ENCODE measurements around the gene ZSCAN31. TPM values are rescaled to one million over a fixed set of nuclear protein-coding genes. Genes with fewer than 3 reads are reported as not detected.

ZSCAN31 gene
- total and polyA plus RNA-seq, 4 donors, result 5.6 to 13.1 (median 9.0) TPM

DNA sequence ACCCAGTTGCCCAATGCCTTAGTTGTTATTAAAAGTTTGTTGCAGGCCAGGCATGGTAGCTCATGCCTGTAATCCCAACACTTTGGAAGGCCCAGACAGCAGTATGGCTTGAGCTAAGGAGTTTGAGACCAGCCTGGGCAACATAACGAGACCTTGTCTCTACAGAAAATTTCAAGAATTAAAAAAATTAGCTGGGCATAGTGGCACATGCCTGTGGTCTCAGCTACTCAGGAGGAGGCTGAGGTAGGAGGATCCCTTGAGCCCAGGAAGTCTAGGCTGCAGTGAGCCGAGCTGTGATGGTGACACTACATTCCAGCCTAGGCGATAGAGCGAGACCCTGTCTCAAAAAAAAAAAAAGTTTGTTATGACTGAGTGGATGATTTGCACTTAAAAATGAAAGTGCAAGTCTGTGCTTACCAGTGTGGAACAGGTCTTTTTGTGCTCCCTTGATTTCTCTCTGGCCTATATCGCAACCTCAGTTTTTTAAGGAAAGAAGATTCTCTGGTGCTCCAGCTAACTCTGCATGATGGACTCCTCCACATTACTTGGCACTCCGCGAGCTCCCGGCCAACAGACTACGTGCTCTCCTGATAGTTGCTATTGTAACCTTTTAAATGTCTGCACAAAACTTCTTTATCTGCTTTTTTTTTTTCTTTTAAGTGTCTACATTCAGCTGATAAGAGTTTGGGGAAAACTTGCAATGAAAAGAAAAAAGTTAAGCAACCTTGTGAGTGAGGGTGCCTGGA lies 35.9 kb upstream of the ZSCAN31 start:
- 85 to 91% methylated on average over 9 of the region's 9 CpGs for WGBS, 2 donors
- TF ChIP-seq, protein P1, sequence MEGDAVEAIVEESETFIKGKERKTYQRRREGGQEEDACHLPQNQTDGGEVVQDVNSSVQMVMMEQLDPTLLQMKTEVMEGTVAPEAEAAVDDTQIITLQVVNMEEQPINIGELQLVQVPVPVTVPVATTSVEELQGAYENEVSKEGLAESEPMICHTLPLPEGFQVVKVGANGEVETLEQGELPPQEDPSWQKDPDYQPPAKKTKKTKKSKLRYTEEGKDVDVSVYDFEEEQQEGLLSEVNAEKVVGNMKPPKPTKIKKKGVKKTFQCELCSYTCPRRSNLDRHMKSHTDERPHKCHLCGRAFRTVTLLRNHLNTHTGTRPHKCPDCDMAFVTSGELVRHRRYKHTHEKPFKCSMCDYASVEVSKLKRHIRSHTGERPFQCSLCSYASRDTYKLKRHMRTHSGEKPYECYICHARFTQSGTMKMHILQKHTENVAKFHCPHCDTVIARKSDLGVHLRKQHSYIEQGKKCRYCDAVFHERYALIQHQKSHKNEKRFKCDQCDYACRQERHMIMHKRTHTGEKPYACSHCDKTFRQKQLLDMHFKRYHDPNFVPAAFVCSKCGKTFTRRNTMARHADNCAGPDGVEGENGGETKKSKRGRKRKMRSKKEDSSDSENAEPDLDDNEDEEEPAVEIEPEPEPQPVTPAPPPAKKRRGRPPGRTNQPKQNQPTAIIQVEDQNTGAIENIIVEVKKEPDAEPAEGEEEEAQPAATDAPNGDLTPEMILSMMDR (IDR thresholded peaks at IDR 0.05; ENCODE audit: control extremely low read depth, extremely low read depth), result no peak
- H3K36me3 ChIP-seq (ENCODE audit: control insufficient read depth in 4 of 4, insufficient read depth in 4 of 4, low read length in 4 of 4), result peaks cover 0 to 3% (median 0%) of the 10 kb centered on the region in 4 donors
- H3K9me3 ChIP-seq (ENCODE audit: control insufficient read depth in 4 of 4, insufficient read depth in 3 of 4, low read length in 3 of 4), result no peaks in the 10 kb centered on the region
- H3K27me3 ChIP-seq (ENCODE audit: control insufficient read depth in 3 of 3, insufficient read depth in 3 of 3, low read length in 2 of 3), result no peaks in the 10 kb centered on the region
- no peak overlapping the region for H3K4me3 ChIP-seq
- H3K9ac ChIP-seq (ENCODE audit: insufficient read depth in 1 of 2, low read length in 2 of 2), result no peak overlapping the region
- ATAC-seq (ENCODE audit: insufficient read depth, low FRiP score) (no peak), DNase-seq (no peak)
- no peaks in the 10 kb centered on the region for H3K4me1 ChIP-seq (ENCODE audit: control insufficient read depth in 5 of 5, insufficient read depth in 5 of 5, low read length in 5 of 5)
- no peak overlapping the region for H3K27ac ChIP-seq (ENCODE audit: low read depth in 1 of 2, low read length in 1 of 2)

DNA sequence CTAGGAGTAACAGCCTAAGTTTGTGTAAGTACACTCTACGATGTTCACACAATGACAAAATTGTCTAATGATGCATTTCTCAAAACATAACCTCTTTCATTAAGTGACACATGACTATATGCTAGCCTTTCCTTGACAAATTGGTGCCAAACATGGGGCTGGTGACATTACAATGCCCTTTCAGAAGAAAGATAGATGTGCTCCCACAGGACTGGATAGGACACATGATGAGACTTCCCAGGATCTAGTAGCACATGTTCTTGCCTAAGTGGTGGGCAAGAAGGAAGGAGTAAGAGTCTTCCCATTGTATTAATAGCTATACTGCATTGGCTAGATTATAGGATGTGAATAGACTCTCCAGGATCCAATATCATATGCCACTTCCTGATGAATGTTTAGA lies 35.3 kb upstream of the ZSCAN31 start:
- ATAC-seq (ENCODE audit: insufficient read depth, low FRiP score), result no peak
- Histone ChIP-seq H3K9me3 (ENCODE audit: control insufficient read depth in 4 of 4, insufficient read depth in 3 of 4, low read length in 3 of 4) (no peaks in the 10 kb centered on the region), H3K4me1 (ENCODE audit: control insufficient read depth in 5 of 5, insufficient read depth in 5 of 5, low read length in 5 of 5) (no peaks in the 10 kb centered on the region), H3K4me3 (no peak overlapping the region), H3K9ac (ENCODE audit: insufficient read depth in 1 of 2, low read length in 2 of 2) (no peak overlapping the region), H3K27me3 (ENCODE audit: control insufficient read depth in 3 of 3, insufficient read depth in 3 of 3, low read length in 2 of 3) (no peaks in the 10 kb centered on the region), H3K36me3 (ENCODE audit: control insufficient read depth in 4 of 4, insufficient read depth in 4 of 4, low read length in 4 of 4) (peaks cover 0 to 5% (median under 1%) of the 10 kb centered on the region in 4 donors), H3K27ac (ENCODE audit: low read depth in 1 of 2, low read length in 1 of 2) (no peak overlapping the region)
- TF ChIP-seq, protein P1 (IDR thresholded peaks at IDR 0.05; ENCODE audit: control extremely low read depth, extremely low read depth), result no peak
- no peak for DNase-seq
- WGBS, 2 donors, result 97% methylated on average over 1 of the region's 1 CpG

DNA sequence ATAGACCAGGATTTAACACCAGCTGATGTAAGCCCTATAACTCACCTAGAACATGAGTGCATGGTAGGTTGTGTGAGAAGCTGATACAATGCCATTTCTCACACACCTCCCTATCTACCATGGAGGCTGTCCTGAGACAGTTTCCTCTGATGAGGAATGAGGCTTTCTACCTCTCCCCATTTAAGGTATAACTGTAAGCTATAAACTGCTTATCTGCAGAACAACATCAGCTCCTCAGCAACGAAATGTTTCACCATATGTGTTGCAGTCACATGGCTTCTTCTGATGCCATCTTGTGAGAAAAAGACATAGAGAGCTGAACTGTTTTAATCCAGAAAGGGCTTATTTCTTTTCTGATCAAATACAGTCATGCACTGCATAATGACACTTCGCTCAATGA lies 34.5 kb upstream of the ZSCAN31 start:
- no peak overlapping the region for H3K4me3 ChIP-seq
- 78 to 80% methylated on average over 2 of the region's 2 CpGs for WGBS, 2 donors
- peaks cover 0 to 2% (median 0%) of the 10 kb centered on the region in 4 donors for H3K9me3 ChIP-seq (ENCODE audit: control insufficient read depth in 4 of 4, insufficient read depth in 3 of 4, low read length in 3 of 4)
- H3K9ac ChIP-seq (ENCODE audit: insufficient read depth in 1 of 2, low read length in 2 of 2), result no peak overlapping the region
- H3K27me3 ChIP-seq (ENCODE audit: control insufficient read depth in 3 of 3, insufficient read depth in 3 of 3, low read length in 2 of 3), result no peaks in the 10 kb centered on the region
- ATAC-seq (ENCODE audit: insufficient read depth, low FRiP score) (no peak), DNase-seq (no peak)
- no peak overlapping the region for H3K27ac ChIP-seq (ENCODE audit: low read depth in 1 of 2, low read length in 1 of 2)
- TF ChIP-seq, protein P1 (IDR thresholded peaks at IDR 0.05; ENCODE audit: control extremely low read depth, extremely low read depth), result no peak
- peaks cover 3 to 8% (median 6%) of the 10 kb centered on the region in 4 donors for H3K36me3 ChIP-seq (ENCODE audit: control insufficient read depth in 4 of 4, insufficient read depth in 4 of 4, low read length in 4 of 4)
- no peaks in the 10 kb centered on the region for H3K4me1 ChIP-seq (ENCODE audit: control insufficient read depth in 5 of 5, insufficient read depth in 5 of 5, low read length in 5 of 5)

All from lung (tissue), 12 donors.